GM15510 (cell line): Measurements from ENCODE around the gene PSPN.

Source experiments
- POLR2A ChIP-seq: IDR thresholded peaks from 3 replicates; pipeline ENCODE4 v1.6.1; 2011; ENCODE audit warnings: borderline replicate concordance; ENCODE audit not compliant: insufficient read length; ENCODE audit errors: extremely low read depth

Gene PSPN

DNA sequence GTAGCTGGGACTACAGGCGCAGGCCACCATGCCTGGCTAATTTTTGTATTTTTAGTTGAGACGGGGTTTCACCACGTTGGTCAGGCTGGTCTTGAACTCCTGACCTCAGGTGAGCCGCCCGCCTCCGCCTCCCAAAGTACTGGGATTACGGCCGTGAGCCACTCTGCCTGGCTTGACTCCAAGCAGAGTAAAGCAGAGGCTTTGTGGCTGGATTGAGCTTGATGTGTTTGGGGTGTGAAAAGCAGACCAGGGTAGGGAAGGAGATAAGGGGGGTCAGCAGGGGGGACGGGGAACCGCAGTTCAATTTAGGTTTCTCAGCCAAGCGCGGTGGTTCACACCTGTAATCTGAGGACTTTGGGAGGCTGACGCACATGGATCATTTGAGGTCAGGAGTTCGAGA is 18.6 kb downstream of the PSPN start:
- TF ChIP-seq POLR2A, result no peak

DNA sequence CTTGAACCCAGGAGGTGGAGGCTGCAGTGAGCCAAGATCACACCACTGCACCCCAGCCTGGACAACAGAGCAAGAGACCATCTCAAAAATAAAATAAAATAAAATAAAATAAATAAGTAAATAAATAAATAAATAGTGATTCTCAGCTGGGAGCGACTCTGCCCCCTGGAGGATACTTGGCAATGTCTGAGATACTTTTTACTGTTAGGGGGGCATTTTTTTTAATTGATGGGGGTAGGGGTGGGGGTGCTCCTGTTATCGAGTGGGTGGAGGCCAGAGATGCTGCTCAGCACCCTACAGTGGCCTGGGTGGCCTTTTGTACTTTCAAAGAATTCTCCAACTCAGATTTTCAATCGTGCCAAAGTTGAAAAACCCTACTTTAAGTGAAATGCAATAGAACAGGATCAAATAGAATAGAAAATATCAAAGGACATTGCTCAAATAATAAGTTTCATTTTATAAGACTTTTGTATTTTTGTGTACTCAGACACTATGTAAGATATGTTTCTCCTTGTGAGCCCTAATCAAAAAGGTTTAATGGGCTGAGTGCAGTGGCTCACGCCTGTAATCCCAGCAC is 21.5 kb downstream of the PSPN start:
- TF ChIP-seq POLR2A, result no peak

DNA sequence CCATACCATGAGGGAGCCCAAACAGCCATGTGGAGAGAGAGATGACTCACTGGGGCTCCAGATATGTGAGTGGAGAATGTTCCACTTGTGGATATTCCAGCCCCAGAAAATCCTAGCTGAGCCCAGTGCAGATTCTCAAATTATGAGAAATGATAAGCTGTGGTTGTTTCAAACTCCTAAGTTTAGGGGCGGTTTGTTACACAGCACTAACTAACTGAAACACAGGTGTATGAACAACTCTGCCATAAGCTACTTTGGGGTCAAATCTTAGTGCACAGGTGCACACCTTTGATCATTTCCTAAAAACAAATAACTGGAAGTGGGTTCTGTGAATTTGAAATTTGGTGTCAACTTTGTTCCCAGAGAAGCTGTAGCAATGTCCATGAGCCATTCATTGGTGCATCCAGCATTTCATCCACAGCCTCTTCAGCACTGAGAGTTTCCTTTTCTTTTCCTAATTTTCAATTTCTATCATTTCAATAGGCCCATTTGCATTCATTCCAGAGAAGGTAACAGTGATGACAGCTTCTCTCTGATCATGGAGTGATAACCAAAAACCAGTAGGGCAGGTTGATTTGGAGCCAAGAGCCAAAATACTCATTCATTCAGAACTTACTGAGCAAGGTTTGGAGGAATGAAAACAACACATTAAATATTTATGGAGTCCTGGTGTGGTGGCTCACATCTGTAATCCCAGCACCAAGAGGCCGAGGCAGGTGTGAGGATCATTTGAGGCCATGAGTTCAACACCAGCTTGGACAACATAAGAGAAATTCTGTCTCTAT is 23.2 kb downstream of the PSPN start:
- no peak for TF ChIP-seq POLR2A

DNA sequence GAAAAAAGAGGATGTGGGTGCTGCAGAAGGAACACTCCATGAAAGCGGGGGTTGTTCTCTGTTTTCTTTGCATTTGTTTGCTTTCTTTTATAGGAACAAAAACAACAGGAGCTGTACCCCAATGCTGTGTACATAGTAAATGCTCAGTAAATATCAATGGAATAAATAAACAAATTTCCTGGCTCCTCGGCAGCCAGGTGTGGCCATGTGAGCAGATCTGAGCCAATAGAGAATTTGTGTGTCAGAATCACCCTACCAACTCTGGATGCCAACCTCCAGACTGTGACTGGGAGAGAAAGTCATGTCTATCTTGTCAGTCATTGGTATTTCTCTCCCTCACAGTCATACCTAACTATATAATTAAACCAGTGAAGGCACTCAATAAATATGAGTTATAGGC is 25.0 kb downstream of the PSPN start:
- TF ChIP-seq POLR2A, result no peak

DNA sequence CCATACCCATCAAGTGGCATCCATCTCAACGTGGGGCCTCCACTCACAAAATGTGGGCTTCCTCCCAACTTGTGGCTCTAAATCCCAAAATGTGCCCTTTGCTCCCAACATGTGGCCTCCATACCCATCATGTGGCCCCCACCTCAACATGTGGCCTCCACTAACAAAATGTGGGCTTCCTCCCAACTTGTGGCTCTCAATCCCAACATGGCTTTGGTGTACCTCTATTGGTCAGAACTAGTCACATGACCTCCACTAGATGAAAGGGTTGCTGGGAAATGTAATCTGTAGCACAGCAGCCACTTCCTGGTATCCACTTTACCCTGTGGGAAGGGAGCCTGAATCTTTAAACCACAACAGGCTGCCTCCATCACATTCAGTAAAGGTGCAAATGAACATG is 32.3 kb downstream of the PSPN start:
- TF ChIP-seq POLR2A, result no peak

DNA sequence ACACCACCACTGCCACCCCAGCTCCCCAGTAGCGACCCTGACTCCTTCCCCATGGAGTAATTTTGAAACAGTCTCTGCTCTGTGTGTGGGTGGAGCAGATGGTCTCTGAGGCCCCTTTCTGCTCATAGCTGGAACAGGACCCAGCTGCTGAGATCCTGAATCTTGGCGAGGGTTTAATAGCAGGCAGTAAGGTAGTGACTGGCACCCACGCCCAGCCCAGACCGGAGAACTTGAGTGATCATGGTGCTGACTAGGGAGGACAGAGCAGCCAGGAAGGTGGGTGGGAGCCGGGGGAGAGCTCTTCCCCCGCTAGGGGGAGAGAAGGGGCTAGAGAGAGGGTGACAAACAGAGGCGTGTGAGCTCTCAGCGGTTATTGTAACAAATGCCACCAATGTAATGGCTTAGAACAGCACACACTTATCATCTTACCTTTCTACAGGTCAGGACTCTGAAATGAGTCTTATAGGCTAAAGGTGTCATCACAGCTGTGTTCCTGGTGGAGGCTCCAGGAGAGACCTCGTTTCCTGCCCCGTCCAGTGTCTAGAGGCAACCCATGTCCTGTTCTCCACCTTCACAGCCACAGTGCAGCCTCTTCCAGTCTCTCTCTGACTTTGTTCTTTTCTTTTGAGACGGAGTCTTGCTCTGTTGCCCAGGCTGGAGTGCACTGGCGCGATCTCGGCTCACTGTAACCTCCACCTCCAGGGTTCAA is 35.1 kb downstream of the PSPN start:
- no peak for TF ChIP-seq POLR2A

DNA sequence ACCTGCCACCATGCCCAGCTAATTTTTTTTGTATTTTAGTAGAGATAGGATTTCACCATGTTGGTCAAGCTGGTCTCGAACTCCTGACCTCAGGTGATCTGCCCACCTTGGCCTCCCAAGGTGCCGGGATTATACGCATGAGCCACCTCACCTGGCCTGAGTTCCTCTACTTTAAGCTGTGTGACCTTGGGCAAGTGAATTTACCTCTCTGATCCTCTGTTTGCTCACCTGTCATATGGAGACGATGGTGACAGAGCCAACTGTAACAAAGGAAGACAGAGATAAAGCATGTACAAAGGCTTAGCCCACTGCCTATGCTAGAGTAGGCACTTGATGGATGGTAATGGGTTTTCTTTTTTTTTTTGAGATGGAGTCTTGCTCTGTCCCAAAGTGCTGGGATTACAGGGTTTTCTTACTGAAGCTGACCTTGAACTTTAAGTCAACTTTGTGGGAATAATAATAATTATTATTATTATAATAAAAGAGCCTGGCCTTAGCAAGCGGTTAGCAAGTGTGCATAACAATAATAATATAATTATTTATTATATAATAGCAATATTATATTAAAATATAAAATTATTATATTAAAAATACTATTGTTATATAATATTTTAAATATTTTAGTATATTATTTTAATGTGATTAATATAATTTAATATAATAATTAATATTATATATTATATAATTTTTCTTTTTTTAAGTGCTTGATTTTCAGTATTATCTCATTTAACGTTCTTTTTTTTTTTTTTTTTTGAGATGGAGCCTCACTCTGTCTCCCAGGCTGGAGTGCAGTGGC is 41.0 kb downstream of the PSPN start:
- no peak for TF ChIP-seq POLR2A

DNA sequence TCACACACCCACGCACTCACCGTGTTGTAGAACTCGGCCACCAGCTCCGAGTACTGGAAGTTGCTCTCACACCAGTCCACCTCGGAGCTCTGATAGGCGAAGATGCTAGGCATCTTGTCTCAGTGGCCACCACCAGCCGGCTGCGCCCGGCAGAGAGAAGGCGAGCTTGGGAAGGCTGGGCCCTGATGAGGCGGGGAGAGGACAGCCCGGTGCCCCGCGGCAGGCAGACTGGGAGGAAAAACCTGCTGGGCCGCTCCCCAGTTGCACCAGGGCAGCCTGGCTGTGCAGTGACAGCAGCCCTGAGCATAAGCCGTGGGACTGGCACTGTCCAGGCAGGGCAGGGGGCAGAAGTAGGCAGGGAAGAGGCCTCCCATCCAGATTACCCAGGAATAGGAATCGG is 42.3 kb downstream of the PSPN start, which contains the start of gene ACER1:
ACER1 (minus strand) TSS at position 174 of the 400 bp plus-strand sequence; CDS start at position 113, 61 bp downstream.
- TF ChIP-seq POLR2A, result no peak

DNA sequence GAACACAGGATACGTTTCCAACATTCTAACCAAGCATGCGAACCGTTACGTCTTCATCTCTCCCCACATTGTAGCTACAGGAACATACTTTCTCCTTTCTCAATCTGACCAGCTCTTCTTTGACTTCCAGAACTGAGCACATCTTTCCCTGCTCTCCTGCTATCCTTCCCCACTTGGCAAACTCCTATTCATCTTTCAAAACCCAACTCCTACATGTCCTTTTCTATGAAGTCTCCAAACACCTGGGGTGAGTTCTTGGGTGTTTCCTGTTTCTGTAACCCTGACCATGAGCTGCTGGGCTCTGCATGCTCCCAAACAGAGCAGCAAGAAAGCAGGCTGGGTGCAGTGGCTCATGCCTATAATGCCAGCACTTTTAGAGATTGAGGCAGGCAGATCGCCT is 48.9 kb downstream of the PSPN start:
- no peak for TF ChIP-seq POLR2A

DNA sequence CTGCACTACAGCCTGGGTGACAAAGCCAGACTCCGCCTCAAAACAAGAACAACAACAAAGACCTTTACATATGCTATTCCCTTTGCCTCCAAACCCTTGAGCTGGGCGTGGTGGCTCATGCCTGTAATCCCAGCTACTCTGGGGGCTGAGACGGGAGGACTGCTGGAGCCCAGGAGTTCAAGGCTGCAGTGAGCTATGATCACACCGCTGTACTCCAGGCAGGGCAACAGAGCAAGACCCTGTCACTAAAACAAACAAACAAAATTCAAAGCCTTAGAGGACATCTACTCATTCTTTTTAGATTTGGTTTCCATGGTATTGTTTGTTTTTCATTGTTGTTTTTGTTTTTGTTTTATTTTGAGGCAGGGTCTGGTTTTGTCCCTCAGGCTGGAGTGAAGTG is 50.1 kb downstream of the PSPN start:
- TF ChIP-seq POLR2A, result no peak
